HG02642 (cell line): ENCODE results near the gene SMIM10L2A.
"Not testable (repeated sequence)": the region's sequence is repeated elsewhere in the genome, so short reads cannot be mapped to it uniquely, and the experiment has no call there.

Experiments used
- ATAC-seq: cut with Tn5 transposase; IDR thresholded peaks from one replicate; pipeline ENCODE4 v1.9.1; 2021; ENCODE audit warnings: mild to moderate bottlenecking; ENCODE audit not compliant: unreplicated experiment, poor library complexity

The SMIM10L2A gene

GRCh38 chrX:135421537-135421931 lies 210 bp upstream of the SMIM10L2A start:
- ATAC-seq, result peak; percentile 91

GRCh38 chrX:135422810-135423168 lies 1.0 kb downstream of the SMIM10L2A start:
- not testable (repeated sequence) for ATAC-seq

GRCh38 chrX:135423173-135423864 lies 1.6 kb downstream of the SMIM10L2A start:
- ATAC-seq, result not testable (repeated sequence)

- no peak for ATAC-seq
Observed at GRCh38 chrX:135424469-135424868, 2.7 kb downstream of the SMIM10L2A start.

GRCh38 chrX:135425026-135425965 lies 3.6 kb downstream of the SMIM10L2A start:
- ATAC-seq, result no peak

GRCh38 chrX:135429429-135429828 lies 7.7 kb downstream of the SMIM10L2A start:
- no peak for ATAC-seq

GRCh38 chrX:135431886-135432285 lies 10.1 kb downstream of the SMIM10L2A start:
- ATAC-seq, result no peak

- no peak for ATAC-seq
Observed at GRCh38 chrX:135432453-135432852, 10.7 kb downstream of the SMIM10L2A start.

GRCh38 chrX:135432881-135433521 lies 11.3 kb downstream of the SMIM10L2A start:
- ATAC-seq, result no peak

GRCh38 chrX:135433531-135434257 lies 11.9 kb downstream of the SMIM10L2A start:
- ATAC-seq, result no peak

- no peak for ATAC-seq
Observed at GRCh38 chrX:135434258-135435138, 12.8 kb downstream of the SMIM10L2A start.

GRCh38 chrX:135435139-135435922 lies 13.6 kb downstream of the SMIM10L2A start:
- ATAC-seq, result no peak

- ATAC-seq, result no peak
Observed at GRCh38 chrX:135435933-135436332, 14.2 kb downstream of the SMIM10L2A start.

GRCh38 chrX:135436456-135436855 lies 14.7 kb downstream of the SMIM10L2A start:
- ATAC-seq, result no peak

- ATAC-seq, result no peak
Observed at GRCh38 chrX:135436966-135437866, 15.5 kb downstream of the SMIM10L2A start.

- ATAC-seq, result no peak
Observed at GRCh38 chrX:135437867-135438733, 16.4 kb downstream of the SMIM10L2A start.

GRCh38 chrX:135438734-135439043 lies 16.9 kb downstream of the SMIM10L2A start:
- ATAC-seq, result no peak
